ENCODE results near the gene RHOBTB1. TPM values are rescaled to one million over a fixed set of nuclear protein-coding genes. Genes with fewer than 3 reads are reported as not detected.
"Not testable (repeated sequence)": the region's sequence is repeated elsewhere in the genome, so short reads cannot be mapped to it uniquely, and the experiment has no call there.

RHOBTB1 gene
- 10 to 100 TPM; 14.3 to 15.4 TPM for total RNA-seq
- long read RNA-seq, donor 1, full-length matches to known transcripts = 1 of 7 reads
- long read RNA-seq, donor 1, partial matches to known transcripts = 2 of 7 reads
- long read RNA-seq, donor 1, other reads (novel, unspliced or antisense) = 4 of 7 reads
- long read RNA-seq, donor 2, full-length matches to known transcripts = 5 of 13 reads
- long read RNA-seq, donor 2, partial matches to known transcripts = 2 of 13 reads
- long read RNA-seq, donor 2, other reads (novel, unspliced or antisense) = 6 of 13 reads

GRCh38 chr10:60944058-60944909 is at the start of gene RHOBTB1:
RHOBTB1 (minus strand) TSS chr10:60944185; CDS start chr10:60911542, 32,643 bp downstream.
- intact Hi-C loops (cut with DNase I) = no loop called here
- peak; percentile 94 for DNase-seq (ENCODE audit: low spot score)

DNA sequence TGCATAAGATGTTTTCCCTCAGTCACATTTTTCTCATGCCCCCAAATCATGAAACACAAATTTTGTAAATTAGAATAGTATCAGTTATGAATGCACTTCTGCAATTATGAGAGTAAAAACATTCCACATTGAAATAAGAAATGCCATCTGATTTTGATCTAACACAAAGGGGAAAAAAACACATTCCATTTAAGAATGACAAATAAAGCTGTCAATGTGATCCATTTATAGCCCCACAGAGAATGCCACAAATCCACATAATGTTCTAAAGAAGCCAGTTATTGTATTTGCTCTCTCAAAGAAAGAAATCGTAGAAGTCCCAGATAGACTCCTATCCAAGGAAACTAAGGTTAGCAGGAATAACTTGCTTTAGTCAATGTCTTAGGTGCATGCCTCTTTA is 48.7 kb upstream of the RHOBTB1 start:
- no peak for DNase-seq (ENCODE audit: low spot score)
- intact Hi-C loops (cut with DNase I) = no loop called here

DNA sequence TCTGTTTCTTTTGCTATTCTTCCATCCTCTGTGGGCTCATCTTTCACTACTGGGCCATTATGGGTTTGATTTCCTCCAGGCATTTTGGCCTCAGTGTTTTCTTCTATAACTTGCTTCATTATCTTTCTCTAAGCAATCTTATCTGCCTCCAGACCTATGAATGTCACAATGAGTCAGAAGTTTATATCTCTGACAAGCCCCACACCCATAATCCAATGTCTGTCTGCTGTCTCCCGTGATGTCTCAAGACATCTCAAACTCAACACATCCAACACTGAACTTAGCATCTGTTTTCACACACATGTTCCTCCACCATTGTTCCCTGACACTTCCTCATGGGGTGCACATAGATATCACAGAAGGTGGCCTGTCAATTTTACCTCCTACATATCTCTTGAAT is 46.7 kb upstream of the RHOBTB1 start:
- DNase-seq (ENCODE audit: low spot score) = no peak
- intact Hi-C loops (cut with DNase I) = no loop called here

DNA sequence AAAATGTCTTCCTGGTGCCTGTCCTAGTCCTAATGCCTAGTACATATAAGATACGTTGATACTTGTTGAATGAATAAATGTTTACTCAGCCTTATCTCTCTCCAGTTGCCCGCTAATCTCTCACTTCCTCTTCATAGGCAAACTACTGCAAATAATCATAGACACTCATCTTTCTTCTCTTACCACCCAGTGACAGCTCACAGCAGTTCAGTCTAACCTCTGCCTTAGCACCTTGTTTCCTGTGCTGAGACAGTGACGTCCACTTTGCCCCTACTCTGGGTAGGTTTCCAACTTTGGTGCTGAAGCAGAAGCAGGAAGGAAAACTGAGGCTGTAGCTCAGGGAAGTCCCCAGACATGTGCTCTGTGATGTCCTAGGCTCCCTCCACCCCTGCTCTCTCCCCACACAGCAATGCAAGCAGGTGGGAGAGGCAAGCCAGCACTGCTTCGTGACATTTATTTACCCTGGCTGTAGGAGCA is 45.5 kb upstream of the RHOBTB1 start:
- DNase-seq (ENCODE audit: low spot score) = no peak
- intact Hi-C loops (cut with DNase I) = no loop called here

- intact Hi-C loops (cut with DNase I) = no loop called here
- DNase-seq (ENCODE audit: low spot score) = no peak
These were observed 42.8 kb upstream of the RHOBTB1 start for GRCh38 chr10:60986791-60987190.

DNA sequence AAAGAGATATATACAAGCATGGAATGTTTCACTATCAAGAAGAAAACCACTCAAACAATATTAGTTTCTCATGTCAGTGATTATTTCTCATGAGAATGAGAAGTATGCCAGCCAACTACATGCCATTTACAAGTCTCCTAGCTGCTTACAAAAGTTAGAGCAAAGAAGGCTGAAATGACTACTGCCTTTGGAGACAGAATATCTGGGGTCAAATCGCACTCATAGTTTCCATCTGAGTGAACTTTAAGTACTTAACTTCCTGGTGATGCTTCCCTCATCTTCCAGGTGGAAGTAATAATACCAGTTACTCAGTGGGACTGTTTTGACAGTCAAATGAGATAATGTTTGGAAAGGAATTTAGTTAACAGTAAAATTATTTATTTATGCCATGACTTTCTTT is 42.0 kb upstream of the RHOBTB1 start:
- no peak for DNase-seq (ENCODE audit: low spot score)
- intact Hi-C loops (cut with DNase I) = no loop called here

GRCh38 chr10:60980997-60981396 is 37.0 kb upstream of the RHOBTB1 start:
- DNase-seq (ENCODE audit: low spot score) = no peak
- intact Hi-C loops (cut with DNase I) = no loop called here

DNA sequence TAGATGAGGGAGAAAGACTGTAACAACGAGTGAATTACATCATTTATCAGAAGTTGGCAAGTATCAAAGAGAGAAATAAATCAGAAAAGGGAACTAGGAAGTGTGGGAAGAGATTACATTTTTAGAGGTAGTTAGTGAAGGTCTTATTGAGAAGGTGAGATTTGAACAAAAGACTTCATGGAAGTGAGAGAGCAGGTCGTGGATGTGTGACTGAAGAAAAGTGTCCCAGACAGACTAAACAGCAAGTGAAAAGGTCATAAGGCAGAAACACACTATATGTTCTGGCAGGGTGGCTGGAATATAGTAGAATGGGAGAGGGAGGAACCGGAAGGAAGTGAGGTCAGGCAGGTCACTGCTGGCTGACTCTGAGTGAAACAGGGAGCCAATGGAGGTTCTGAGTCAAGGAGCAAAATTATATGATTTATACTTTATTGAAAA is 35.7 kb upstream of the RHOBTB1 start:
- DNase-seq (ENCODE audit: low spot score) = no peak
- intact Hi-C loops (cut with DNase I) = no loop called here

DNA sequence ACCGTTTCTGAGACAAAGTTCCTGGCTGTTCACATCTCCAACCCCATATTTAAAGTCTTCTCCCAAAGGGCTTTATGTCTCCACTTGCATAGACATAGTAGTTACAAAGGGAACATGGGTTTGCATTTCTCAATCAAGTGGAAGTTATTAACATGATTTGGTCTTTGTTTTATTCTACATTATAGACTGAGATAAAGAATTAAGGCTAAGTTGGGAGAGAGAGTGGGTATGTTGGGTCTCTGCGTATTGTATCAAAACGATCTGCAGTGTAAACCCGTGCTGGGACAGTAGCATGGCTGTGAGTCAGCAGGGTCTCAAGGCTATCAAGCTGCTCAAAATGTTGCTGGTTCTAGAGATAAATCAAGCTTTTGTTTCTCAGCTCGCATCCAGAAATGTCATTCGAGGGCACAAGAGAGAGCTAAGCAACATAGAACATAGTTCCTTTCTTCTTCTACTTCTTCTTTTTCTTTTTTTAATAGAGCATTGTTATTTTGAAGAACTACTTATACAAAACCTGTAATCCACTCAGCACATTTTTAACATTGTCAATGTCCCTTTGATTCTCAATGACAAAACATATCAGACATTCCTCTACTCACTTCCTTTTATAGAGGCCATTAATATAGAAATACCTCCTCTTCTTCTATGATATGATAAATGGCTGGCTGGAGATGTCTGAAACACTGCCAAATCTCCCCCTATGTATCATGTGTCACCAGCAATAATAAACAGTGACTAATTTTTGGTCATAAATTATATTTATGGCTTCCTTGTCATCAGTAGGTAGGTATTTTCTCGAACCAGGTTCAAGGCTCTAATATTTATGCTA is 34.5 kb upstream of the RHOBTB1 start:
- DNase-seq (ENCODE audit: low spot score) = no peak

DNA sequence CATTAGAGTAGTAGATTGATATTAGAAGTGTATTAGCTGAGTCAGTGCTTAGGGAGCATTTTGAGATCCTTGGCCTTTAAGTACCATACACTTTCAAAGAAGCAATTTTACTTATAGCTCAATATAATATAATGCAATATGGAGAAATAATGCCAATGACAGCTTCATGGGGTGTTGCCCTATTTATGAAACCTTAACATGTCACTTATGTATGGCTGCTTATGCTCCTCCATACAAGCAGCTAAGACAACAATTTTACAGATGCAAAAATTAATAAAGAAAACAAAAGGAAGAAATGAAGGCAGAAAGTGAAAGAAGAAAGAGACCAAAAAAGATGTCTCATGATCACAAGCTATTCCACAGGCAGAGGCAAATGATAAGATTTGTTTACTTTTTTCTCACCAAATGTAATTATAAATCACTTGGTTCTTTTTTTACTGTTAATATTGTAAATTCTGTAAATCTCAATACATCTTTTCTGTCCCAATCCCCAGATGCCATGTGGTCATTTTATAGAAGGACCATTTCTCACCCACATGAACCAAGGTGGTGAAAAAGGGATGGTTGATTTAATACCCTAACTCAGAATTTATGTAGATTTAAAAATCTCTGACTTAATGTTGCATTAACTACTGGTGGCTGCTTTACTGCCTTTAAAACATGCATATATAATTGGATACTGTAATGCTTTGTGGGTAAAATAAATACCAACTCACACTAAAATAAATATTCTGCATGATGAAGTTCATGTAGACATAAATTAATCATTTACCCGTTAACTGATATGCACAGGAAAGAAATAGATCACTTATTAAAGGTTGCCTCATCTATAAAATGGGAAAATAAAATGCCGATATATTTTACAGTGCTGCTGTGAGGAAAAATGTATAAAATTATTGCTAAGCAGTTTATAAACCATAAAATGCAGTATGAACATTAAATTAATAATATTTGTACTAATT is 33.5 kb upstream of the RHOBTB1 start:
- DNase-seq (ENCODE audit: low spot score) = no peak
- intact Hi-C loops (cut with DNase I) = no loop called here

More for the DNA sequence above, 34.5 kb upstream of the RHOBTB1 start:
- intact Hi-C loops (cut with DNase I) = no loop called here

DNA sequence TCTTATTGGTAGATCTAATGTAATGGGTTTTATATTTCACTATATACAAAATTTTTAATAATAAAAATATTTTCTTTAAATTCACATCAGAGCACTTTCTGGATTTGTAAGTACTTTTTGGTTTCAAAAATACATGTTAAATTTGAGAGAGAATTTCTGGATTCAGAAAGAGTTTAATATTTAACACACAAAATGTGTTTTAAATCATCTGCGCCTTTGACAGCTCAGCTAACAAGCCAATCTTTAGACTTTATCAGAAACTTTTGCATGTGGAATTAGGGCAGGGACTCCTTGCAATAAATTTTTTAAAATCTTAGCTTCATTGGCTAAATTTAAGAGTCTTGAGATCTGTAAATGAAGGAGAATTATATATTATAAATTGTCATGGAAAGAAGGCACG is 32.7 kb upstream of the RHOBTB1 start:
- DNase-seq (ENCODE audit: low spot score) = no peak
- intact Hi-C loops (cut with DNase I) = no loop called here

DNA sequence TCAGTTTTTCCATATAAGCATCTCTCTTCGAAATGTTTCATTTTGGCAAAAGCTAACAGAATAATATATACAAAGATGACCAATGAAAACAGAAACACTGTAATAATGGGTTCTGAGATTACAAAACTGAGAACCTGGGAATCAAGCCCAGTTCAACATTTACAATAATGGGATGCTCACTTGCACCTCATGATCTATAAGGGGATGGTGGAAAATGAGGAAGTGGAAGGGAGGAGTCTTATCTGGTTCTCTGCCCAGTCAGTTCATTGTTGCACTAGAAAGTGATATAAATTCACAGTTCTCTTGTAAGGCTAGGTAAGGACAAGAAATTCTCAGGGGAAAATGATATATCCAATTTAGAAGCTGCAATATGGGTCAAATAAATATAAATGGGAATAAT is 31.7 kb upstream of the RHOBTB1 start:
- no peak for DNase-seq (ENCODE audit: low spot score)
- intact Hi-C loops (cut with DNase I) = no loop called here

DNA sequence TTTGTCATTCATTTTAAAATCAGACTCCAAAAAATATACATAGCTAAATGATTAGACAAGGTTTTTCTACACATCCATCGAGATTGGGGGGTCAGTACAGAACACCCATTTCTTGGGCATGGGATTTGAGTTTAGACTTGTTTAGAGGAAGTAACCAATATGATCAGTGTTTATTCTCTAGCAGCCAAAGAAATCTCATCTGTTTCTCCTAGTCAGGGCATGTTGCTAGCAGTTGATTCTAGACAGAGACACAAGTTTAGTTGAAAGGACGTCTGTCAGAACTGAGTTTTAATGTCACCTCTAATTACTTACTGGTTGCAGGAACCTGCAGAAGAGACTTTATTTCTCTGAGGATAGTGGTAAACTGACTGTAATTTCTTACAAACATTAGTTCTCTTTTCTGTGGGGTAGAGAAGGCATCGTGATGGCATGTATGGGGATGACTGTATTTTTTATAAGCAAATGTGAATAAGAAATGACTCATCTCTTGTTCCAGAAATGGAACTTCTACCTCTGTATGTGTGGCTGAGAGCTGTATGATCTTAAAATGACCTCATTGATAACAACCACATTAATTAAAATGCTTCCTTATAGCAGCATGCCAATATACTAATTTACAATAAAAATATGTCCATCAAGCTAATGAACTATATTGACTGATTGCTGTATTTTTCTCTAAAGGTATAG is 30.6 kb upstream of the RHOBTB1 start:
- intact Hi-C loops (cut with DNase I) = no loop called here
- no peak for DNase-seq (ENCODE audit: low spot score)

GRCh38 chr10:60973086-60973485 is 29.1 kb upstream of the RHOBTB1 start:
- no peak for DNase-seq (ENCODE audit: low spot score)
- intact Hi-C loops (cut with DNase I) = no loop called here

DNA sequence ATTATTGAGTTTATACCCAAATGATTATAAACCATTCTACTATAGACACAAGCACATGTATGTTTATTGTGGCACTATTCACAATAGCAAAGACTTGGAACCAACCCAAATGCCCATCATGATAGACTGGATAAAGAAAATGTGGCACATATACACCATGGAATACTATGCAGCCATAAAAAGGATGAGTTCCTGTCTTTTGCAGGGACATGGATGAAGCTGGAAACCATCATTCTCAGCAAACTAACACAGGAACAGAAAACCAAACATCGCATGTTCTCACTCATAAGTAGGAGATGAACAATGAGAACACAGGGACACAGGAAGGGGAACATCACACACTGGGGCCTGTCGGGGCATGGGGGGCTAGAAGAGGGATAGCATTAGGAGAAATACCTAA is 28.2 kb upstream of the RHOBTB1 start:
- DNase-seq (ENCODE audit: low spot score); intact Hi-C loops (cut with DNase I): not testable (repeated sequence)

DNA sequence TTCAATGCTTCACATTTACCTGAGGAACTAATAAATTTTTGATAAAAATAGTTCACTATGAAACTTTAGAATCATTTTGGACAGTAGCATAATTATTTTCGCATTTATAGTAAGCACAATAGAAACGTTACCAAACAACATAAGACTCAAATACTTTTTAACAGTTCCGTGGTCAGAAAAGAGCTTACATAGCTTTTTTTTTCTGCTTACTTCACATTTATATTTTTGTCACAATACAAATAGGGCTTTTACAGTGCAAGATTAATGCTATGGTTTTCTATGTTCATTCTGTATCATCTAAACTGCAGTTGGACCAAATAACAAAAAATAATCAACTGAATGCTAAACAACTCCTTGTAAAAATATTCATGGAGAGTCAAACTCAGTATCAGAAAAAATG is 26.5 kb upstream of the RHOBTB1 start:
- no peak for DNase-seq (ENCODE audit: low spot score)
- intact Hi-C loops (cut with DNase I) = no loop called here

DNA sequence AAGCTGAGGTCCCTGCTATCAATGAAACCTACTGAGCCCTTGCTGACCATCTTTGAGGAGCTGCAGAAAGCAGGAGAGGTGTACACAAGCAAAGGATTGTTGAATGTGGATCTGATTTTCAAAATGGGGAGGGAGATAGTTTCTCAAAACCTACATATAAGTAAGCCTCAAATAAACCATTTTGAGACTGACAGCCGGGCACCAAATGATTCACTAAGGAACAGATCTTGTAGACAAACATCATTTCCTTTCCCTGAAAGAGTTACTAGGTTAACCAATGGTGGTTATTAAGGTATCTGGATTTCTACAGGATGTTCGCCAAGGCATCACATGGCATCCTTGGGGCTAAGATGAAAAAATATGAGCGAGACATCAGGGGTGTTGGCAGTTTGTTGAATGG is 24.5 kb upstream of the RHOBTB1 start:
- intact Hi-C loops (cut with DNase I) = loop anchor here in 1 of 2 donors (10.0 kb wide), 2 partner anchors 154 to 316 kb away; no protein-coding TSS in a partner anchor
- DNase-seq (ENCODE audit: low spot score) = no peak
